ENCODE results near the gene ANKRD13B.

- TF ChIP-seq CTCF (IDR thresholded peaks at IDR 0.05) (no peak), FOXJ3 (CRISPR knock-in tag; IDR thresholded peaks at IDR 0.05; ENCODE audit: borderline replicate concordance) (no peak), ZNF317 (CRISPR knock-in tag; IDR thresholded peaks at IDR 0.05; ENCODE audit: borderline replicate concordance, low read depth) (no peak), ATF6 (CRISPR knock-in tag; IDR thresholded peaks at IDR 0.05) (no peak), ZNF416 (CRISPR knock-in tag; IDR thresholded peaks at IDR 0.05) (no peak), MAX (CRISPR knock-in tag; IDR thresholded peaks at IDR 0.05) (no peak), ATF3 (CRISPR knock-in tag; conservative IDR thresholded peaks at IDR 0.05) (no peak), FOXP1 (CRISPR knock-in tag; IDR thresholded peaks at IDR 0.05; ENCODE audit: borderline replicate concordance) (no peak)
These were observed 18.6 kb downstream of the ANKRD13B start for GRCh38 chr17:29611351-29612093.

All from WTC11 (cell line).